T-helper 2 cell (primary cell): ENCODE measurements around the gene SERPINA1.
"Not testable (repeated sequence)": the region's sequence is repeated elsewhere in the genome, so short reads cannot be mapped to it uniquely, and the experiment has no call there.

Source experiments
- DNase-seq, 5 experiments: peaks; one replicate each; pipeline versions ENCODE4 v3.0.0 to v3.0.0-alpha.2; 2012 to 2022

SERPINA1 gene

GRCh38 chr14:94368956-94369355, 19.4 kb downstream of the SERPINA1 start:
- no peak for DNase-seq

GRCh38 chr14:94368243-94368590, 20.2 kb downstream of the SERPINA1 start:
- DNase-seq: no peak

GRCh38 chr14:94367347-94368242, 20.8 kb downstream of the SERPINA1 start:
- no peak for DNase-seq

GRCh38 chr14:94366146-94366915, 22.1 kb downstream of the SERPINA1 start, which contains the start of gene SERPINA2:
Gene SERPINA2, minus strand, starts transcription at chr14:94366698.
- DNase-seq: no peak

- DNase-seq: no peak
Observed at GRCh38 chr14:94365624-94366023, 22.8 kb downstream of the SERPINA1 start.

- no peak for DNase-seq
Observed at GRCh38 chr14:94364964-94365363, 23.4 kb downstream of the SERPINA1 start.

GRCh38 chr14:94364037-94364436, 24.4 kb downstream of the SERPINA1 start:
- no peak for DNase-seq

- DNase-seq: no peak
Observed at GRCh38 chr14:94363151-94363624, 25.2 kb downstream of the SERPINA1 start.

- no peak for DNase-seq
Observed at GRCh38 chr14:94362614-94363133, 25.7 kb downstream of the SERPINA1 start.

GRCh38 chr14:94361682-94362081, 26.7 kb downstream of the SERPINA1 start:
- no peak for DNase-seq

- DNase-seq: no peak
Observed at GRCh38 chr14:94360945-94361565, 27.3 kb downstream of the SERPINA1 start.

- DNase-seq: no peak
Observed at GRCh38 chr14:94357166-94357565, 31.2 kb downstream of the SERPINA1 start.

- DNase-seq: no peak
Observed at GRCh38 chr14:94356379-94357056, 31.9 kb downstream of the SERPINA1 start.

GRCh38 chr14:94355191-94355794, 33.1 kb downstream of the SERPINA1 start:
- DNase-seq: no peak

GRCh38 chr14:94354638-94355185, 33.7 kb downstream of the SERPINA1 start:
- no peak for DNase-seq

- DNase-seq: not testable (repeated sequence)
Observed at GRCh38 chr14:94354190-94354589, 34.2 kb downstream of the SERPINA1 start.

GRCh38 chr14:94349276-94349675, 39.1 kb downstream of the SERPINA1 start:
- DNase-seq: no peak

GRCh38 chr14:94348836-94349235, 39.6 kb downstream of the SERPINA1 start:
- no peak for DNase-seq

- no peak for DNase-seq
Observed at GRCh38 chr14:94346841-94347240, 41.6 kb downstream of the SERPINA1 start.

GRCh38 chr14:94346065-94346786, 42.2 kb downstream of the SERPINA1 start:
- peak in 4 of 5 experiments; percentile 2 to 81 (median 39) for DNase-seq
